Measurements from ENCODE around the gene SARDH. TPM values are rescaled to one million over a fixed set of nuclear protein-coding genes. Genes with fewer than 3 reads are reported as not detected.

SARDH gene
- total RNA-seq, 4 donors from 2014 or later: 0.39 to 2.9 (median 0.51) TPM

DNA sequence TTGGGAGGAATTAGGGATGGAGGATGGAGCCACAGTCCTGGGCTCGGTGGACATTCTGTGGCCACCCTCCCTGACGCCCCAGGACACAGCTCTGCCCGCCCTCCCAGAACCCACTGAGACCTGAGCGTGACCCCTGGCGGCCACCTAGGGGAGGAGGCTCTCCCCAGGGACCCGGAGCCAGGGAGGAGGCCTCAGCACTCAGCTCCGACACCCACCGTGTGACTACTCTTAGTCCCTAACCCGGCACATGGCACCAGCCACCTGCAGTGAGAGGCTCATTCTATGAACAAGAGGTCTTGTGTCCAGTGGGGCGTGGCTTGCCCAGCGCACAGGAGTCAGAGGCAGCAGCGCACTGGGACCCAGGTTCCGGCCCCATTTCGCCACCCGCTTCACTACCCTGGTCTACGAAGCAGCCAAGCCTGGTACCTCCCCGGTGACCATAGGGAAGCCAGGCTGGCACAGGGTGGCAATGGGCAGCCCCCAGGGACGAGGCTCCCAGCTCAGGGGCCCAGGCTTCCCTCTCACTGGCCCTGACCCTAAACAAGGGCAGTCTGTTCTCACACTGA is 10.2 kb downstream of the SARDH start:
- Histone ChIP-seq H3K27me3 (peaks cover 0 to 29% (median 0%) of the 10 kb centered on the region in 4 donors), H3K4me3 (no peak overlapping the region), H3K9me3 (no peaks in the 10 kb centered on the region), H3K36me3 (no peaks in the 10 kb centered on the region), H3K4me1 (no peaks in the 10 kb centered on the region), H3K27ac (replicated peaks in 1 of 4) (no peak overlapping the region)
- intact Hi-C loops (cut with DNase I): loop anchor here (2.0 kb wide), 1 partner anchor 195 kb away; no protein-coding TSS in a partner anchor
- no peak for DNase-seq (ENCODE audit: extremely low spot score)
- WGBS: 80% methylated on average over 1 of the region's 18 CpGs
- TF ChIP-seq EP300 (IDR thresholded peaks at IDR 0.05): no peak
- TF ChIP-seq CTCF (IDR thresholded peaks at IDR 0.05): no peak
- TF ChIP-seq POLR2A (IDR thresholded peaks at IDR 0.05; ENCODE audit: low read depth): no peak
- no peak for TF ChIP-seq POLR2AphosphoS5 (IDR thresholded peaks at IDR 0.05)

- DNase-seq (ENCODE audit: extremely low spot score): no peak
- Histone ChIP-seq H3K27ac (replicated peaks in 1 of 4) (no peak overlapping the region), H3K4me3 (no peak overlapping the region), H3K9me3 (no peaks in the 10 kb centered on the region), H3K36me3 (no peaks in the 10 kb centered on the region), H3K27me3 (peaks cover 0 to 29% (median 0%) of the 10 kb centered on the region in 4 donors), H3K4me1 (no peaks in the 10 kb centered on the region)
- TF ChIP-seq POLR2A (IDR thresholded peaks at IDR 0.05; ENCODE audit: low read depth) (no peak), EP300 (IDR thresholded peaks at IDR 0.05) (no peak), POLR2AphosphoS5 (IDR thresholded peaks at IDR 0.05) (no peak), CTCF (IDR thresholded peaks at IDR 0.05) (no peak)
- intact Hi-C loops (cut with DNase I): loop anchor here (2.0 kb wide), 1 partner anchor 195 kb away; no protein-coding TSS in a partner anchor
- 66% methylated on average over 8 of the region's 10 CpGs for WGBS
Measured at GRCh38 chr9:133727277-133727875, 10.8 kb downstream of the SARDH start.

- H3K9me3 ChIP-seq: no peaks in the 10 kb centered on the region
- intact Hi-C loops (cut with DNase I): loop anchor here (2.0 kb wide), 1 partner anchor 194 kb away; no protein-coding TSS in a partner anchor
- no peak overlapping the region for H3K4me3 ChIP-seq
- no peaks in the 10 kb centered on the region for H3K36me3 ChIP-seq
- WGBS: 85% methylated on average over 14 of the region's 14 CpGs
- DNase-seq (ENCODE audit: extremely low spot score): no peak
- TF ChIP-seq EP300 (IDR thresholded peaks at IDR 0.05) (no peak), CTCF (IDR thresholded peaks at IDR 0.05) (peak; percentile 31 to 44 (median 32)), POLR2A (IDR thresholded peaks at IDR 0.05; ENCODE audit: low read depth) (no peak)
- H3K27ac ChIP-seq (replicated peaks in 1 of 4): no peak overlapping the region
- peaks cover 0 to 24% (median 0%) of the 10 kb centered on the region in 4 donors for H3K27me3 ChIP-seq
- no peaks in the 10 kb centered on the region for H3K4me1 ChIP-seq
Measured at GRCh38 chr9:133726401-133727276, 11.5 kb downstream of the SARDH start.

DNA sequence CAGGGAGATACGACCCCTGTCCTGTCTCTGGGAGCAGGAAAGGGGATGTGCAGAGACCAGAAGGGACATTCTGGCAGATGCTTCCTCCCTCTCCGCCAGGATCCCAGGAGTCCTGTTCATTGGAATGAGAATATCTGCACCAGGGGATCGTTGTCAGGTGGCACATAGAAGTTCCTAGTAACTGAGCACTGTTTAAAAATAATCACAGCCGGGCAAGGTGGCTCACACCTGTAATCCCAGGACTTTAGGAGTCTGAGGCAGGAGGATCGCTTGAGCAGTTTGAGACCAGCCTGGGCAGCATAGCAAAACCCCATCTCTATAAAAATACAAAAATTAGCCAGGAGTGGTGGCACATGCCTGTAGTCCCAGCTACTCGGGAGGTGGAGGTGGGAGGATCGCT is 12.3 kb downstream of the SARDH start:
- Histone ChIP-seq H3K27ac (replicated peaks in 1 of 4) (no peak overlapping the region), H3K27me3 (peaks cover 0 to 24% (median 0%) of the 10 kb centered on the region in 4 donors), H3K36me3 (no peaks in the 10 kb centered on the region), H3K9me3 (no peaks in the 10 kb centered on the region), H3K4me3 (no peak overlapping the region), H3K4me1 (no peaks in the 10 kb centered on the region)
- TF ChIP-seq POLR2A (IDR thresholded peaks at IDR 0.05; ENCODE audit: low read depth): no peak
- TF ChIP-seq EP300 (IDR thresholded peaks at IDR 0.05): no peak
- TF ChIP-seq POLR2AphosphoS5 (IDR thresholded peaks at IDR 0.05): no peak
- no peak for TF ChIP-seq CTCF (IDR thresholded peaks at IDR 0.05)
- intact Hi-C loops (cut with DNase I): loop anchor here (2.0 kb wide), 1 partner anchor 193 kb away; no protein-coding TSS in a partner anchor
- 82% methylated on average over 7 of the region's 7 CpGs for WGBS
- no peak for DNase-seq (ENCODE audit: extremely low spot score)

All from esophagus muscularis mucosa (tissue), 4 donors.